NOMO-1 (cell line): Measurements from ENCODE around the gene FYN.
A peak's percentile ranks its signal among the peaks of the same experiment; 100 is the strongest.
"Not testable (repeated sequence)": the region's sequence is repeated elsewhere in the genome, so short reads cannot be mapped to it uniquely, and the experiment has no call there.

Source experiments
- DNase-seq, 2 experiments: peaks; one replicate each; lab custom pipeline; 2025; ENCODE audit not compliant: unreplicated experiment in 2 of 2; lab: John Stamatoyannopoulos, UW

Gene FYN

DNA sequence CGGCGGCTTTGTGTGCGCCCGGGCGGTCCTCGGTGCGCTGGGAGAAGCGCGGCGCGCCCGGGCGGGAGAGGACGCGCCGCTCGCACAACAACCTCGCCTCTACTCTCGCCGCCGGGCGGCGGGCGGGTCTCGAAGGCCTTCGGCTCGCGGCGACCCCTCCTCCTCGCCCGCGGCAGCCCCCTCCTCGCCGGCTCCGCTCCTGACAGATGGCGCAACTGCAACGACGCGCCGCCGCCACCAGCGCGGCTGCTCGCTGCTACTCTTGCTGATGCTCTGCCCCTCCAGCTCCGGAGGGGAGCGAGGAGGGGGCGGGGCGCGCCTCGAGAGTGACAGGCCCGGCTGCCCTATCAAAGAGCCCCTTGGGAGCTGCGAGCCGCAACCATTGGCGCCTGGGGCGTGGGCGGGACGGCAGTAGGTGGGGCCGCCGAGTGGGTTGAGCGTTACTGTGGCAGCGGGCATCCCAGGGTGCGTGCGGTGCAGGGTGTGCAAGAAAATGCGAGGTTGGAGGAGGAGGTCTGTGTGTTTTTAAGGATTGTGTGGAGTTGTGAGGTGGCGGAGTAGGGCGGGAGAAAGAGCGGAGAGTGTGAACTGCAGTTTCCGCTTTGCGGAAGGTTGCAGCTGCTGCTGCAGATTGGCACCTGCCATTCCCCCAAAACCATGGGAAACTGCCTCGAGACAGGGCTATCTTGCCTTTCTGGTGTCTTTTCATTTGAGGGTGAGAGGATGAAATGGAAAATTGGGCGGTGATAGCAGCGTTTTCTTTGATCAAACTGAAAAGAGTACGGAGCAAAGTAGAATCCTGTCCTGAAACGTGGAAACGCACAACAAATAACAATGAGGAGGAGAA is at the start of gene FYN:
Gene FYN (minus strand): TSS at position 275 of the 847 bp plus-strand sequence. CDS start 153,401 bp downstream, outside the sequence.
- DNase-seq, result peak; percentile 93 to 96

DNA sequence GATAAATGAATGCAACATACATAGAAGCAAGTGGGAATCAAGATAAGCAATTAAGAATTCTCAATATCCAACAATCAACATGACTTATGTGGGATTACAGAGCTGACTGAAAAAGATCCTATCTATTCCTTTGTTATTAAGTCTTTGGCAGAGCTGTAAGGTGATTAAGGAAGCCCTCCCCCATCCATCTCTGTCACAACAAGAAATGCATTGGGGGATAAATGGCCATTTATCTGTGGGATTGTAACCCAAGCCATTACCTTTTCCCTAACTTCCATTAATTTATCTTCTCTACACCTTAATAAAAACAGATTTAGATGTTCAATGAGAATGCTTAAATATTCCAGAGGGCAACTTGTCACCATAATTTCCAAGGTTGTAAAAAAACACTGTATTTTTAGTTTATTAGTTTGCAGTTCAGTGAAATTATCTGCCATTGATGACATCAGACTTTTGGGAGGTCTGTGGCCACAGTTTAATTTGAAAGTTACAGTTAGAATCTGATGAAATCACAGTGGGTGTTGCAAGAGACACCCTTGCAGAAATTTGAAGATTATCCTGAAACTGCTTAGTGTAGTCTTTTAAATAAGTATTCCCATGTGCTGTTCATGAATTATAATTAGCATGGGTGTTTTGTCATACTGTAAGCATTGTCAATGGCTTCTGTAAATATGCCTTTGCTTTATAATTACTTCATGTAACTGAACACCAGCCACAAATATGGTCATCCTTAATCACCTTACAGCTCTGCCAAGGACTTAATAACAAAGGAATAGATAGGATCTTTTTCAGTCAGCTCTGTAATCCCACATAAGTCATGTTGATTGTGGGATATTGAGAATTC is 49.4 kb upstream of the FYN start:
- peak; percentile 57 to 83 for DNase-seq

GRCh38 chr6:111921103-111921502 is 47.9 kb upstream of the FYN start:
- no peak for DNase-seq

DNA sequence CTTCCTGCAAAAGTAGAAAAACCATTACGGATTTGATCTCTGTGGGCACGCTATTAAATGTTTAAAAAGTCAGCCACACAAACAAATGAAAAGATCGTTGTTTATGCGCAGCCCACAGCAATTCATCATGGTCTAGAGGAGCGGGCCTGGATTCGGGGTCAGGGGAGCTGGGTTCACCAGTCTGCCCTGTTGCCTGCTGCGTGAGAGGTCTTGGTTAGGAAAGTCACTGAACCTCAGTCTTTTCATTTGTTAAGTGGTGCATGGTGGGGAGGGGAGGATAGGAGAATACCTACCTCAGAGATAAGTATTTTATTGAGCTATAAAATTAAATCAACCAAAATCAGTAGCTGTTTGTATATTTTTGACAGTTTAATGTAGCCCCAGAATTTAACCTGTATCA is 47.3 kb upstream of the FYN start:
- no peak for DNase-seq

- DNase-seq, result peak in 1 of 2 experiments; percentile 27
Observed at GRCh38 chr6:111918825-111919224, 45.6 kb upstream of the FYN start.

DNA sequence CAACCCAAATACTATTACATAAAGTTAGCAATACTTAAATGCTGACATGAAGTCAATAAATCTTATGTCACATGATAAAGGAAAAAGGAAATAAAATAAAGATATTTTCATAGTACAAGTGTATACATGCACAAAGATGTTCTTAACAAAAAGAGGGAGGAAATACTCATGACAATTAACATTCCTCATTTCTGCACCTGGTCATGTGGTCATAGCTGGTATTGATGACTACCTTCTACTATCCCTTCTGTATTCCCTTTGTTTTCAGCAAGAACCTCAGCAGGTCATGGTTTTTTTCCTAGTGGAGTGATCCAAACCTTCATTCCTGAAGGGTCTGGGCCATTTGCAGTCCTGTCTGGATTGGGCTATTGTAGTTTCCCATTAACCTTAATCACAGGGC is 43.5 kb upstream of the FYN start:
- no peak for DNase-seq

DNA sequence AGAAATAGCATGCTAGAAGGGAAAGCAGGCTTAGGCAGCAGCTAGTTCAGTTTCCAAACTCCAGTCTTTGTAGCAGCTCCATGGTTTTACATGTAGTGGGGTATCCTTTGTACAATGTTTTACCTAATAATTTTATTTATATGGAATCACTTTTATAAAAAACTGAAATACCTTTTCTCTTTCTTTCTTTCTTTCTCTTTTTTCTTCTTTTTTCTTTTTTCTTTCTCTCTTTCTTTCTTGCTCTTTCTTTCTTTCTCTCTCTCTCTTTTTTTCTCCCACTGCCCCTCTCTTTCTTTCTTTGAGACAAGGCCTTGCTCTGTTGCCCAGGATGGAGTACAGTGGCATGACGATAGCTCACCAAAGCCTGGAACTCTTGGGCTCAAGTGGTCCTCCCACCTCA is 41.4 kb upstream of the FYN start:
- DNase-seq, result no peak

GRCh38 chr6:111912904-111913303 is 39.7 kb upstream of the FYN start:
- no peak for DNase-seq

DNA sequence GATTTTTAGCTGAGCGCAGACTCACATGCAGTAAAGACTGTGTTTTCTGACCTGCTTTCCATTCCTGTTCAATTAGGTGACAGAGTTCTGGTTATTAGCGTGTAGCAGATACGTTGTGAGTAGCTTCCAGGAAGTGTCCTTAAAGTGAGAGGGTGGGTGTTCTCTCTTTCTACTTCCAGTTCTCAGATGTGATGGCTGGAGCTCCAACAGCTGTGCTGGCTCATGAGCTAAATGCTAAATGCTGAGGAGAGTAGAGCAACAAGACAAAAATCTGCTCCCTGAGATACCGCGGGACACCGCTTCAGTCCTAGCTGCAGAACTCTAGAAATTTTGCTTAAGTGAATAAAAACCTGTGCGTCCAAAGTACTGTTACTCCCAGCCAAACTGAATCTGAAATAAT is 38.2 kb upstream of the FYN start:
- DNase-seq, result no peak

- DNase-seq, result no peak
Observed at GRCh38 chr6:111909238-111909637, 36.0 kb upstream of the FYN start.

GRCh38 chr6:111908365-111908764 is 35.1 kb upstream of the FYN start:
- not testable (repeated sequence) for DNase-seq

GRCh38 chr6:111900735-111901134 is 27.5 kb upstream of the FYN start:
- DNase-seq, result no peak

DNA sequence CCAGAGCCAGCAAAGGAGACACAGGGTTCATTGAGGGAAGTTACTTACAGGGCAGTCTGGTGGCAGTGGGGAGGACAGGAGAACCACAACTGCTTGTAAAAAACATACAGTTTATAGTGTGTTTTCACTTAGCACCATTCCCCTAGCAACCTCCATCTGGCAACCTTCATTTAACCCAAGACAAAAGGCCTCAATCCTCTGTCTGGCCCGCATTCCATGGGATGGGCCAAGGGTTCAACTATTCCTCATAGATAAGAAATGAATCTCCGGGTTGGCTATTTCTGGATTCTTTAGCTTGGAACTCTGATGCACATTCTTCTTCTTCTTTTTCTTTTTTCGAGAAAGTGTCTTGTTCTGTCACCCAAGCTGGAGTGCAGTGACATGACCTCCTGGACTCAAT is 26.3 kb upstream of the FYN start:
- no peak for DNase-seq

DNA sequence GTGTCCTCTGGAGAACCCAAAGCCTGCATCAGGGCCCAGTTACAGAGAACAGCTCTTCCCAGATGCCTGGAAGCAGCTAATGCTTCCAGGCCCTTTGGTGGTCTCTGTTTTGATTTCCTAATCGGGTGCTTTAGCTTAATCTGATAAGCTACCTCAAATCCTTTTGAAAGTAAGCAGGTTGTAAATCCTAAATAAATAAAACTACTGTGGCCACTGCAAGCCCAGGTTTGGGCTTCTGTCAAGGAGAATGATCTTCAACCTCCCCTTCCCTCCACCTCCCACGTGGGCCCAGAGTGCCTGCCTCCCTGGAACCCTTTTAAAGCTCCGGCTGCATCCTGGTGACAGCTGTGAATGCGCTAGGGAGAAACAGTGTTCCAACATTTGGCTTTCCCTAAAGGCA is 25.2 kb upstream of the FYN start:
- DNase-seq, result no peak

- no peak for DNase-seq
Observed at GRCh38 chr6:111894951-111895350, 21.7 kb upstream of the FYN start.

DNA sequence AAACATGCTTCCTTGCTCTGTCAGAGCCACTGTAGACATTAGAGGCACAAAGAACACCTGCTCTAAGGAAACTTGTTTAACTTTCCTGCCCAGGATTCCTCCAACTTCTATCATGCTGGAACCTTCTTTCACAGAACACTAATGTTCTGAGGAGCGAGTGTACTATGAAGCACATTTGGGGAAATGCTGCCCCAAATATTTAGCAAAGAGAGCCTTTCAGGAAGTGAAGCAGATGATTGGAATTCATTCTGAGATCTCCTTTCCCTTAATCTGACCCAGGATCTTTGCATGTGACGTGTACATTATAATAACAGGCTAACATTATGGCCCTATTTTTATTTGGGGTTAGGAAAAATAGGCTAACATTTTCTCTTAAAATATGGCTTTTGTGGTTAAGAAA is 21.0 kb upstream of the FYN start:
- no peak for DNase-seq

- DNase-seq, result no peak
Observed at GRCh38 chr6:111892431-111892830, 19.2 kb upstream of the FYN start.

GRCh38 chr6:111890988-111891387 is 17.7 kb upstream of the FYN start:
- no peak for DNase-seq

GRCh38 chr6:111888928-111889695 is 15.9 kb upstream of the FYN start:
- DNase-seq, result no peak

DNA sequence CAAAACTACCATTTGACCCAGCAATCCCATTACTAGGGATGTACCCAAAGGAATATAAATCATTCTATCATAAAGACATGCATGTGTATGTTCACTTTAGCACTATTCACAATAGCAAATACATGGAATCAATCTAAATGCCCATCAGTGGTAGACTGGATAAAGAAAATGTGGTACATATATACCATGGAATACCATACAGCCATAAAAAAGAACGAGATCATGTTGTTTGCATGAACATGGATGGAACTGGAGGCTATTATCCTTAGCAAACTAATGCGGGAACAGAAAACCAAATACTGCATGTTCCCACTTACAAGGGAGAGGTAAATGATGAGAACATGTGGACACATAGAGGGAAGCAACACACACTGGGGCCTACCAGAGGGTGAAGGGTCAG is 13.5 kb upstream of the FYN start:
- DNase-seq, result not testable (repeated sequence)

DNA sequence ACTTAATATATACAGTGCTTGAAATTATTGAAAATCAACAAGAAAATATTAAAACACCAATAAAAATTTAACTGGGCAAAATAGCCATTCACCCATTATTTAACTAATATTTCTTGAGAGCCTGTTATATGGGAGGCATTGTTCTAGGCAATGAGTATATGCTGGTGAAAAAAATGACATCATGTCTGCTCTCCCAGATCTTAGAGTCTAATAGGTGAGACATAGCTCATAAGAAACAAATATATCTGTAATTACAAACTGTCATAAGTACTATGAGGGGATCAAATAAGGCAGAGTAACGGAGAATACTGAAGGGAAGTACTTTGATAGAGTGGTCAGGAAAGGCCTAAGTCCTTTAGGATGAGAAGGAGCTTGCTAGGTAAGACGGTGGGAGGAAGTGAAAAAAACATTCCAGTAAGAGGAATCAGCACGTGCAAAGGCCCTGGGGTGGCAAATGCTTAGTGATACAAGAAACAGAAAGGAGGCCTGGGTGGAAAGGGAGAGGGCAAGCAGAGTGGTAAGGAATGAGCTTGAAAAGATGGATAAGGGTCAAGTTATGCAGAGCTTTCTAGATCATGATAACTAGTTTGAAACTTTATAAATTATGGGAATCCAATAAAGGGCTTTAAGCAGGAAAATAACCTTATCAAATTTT is 12.2 kb upstream of the FYN start:
- DNase-seq, result no peak
